HL-60 (cell line): ENCODE results near the gene NFATC1.

Experiments used
- DNase-seq, 2 experiments: peaks; one replicate each; pipeline ENCODE4 v3.0.0-alpha.2; 2010 to 2020; ENCODE audit warnings: low read depth in 1 of 2, low spot score in 1 of 2
- H3K27ac ChIP-seq: fragments of 250-450 bp; sonication (Bioruptor Pico); replicated peaks from 2 replicates; pipeline ENCODE4 v1.5.1; 2020; ENCODE audit warnings: mild to moderate bottlenecking, moderate library complexity
- H3K27me3 ChIP-seq: fragments of 250-450 bp; sonication (Bioruptor Pico); 2 replicates; pipeline ENCODE4 v1.5.1; 2021; ENCODE audit warnings: mild to moderate bottlenecking, moderate library complexity; ENCODE audit not compliant: insufficient read depth, poor library complexity, severe bottlenecking
- H3K4me3 ChIP-seq: replicated peaks from 2 replicates; pipeline ENCODE4 v1.5.1; 2011; ENCODE audit warnings: mild to moderate bottlenecking, control low read depth, low read length; ENCODE audit not compliant: insufficient read depth
- GABPA ChIP-seq: IDR thresholded peaks from 2 replicates; pipeline ENCODE4 v1.6.1; 2012; ENCODE audit warnings: low read depth
- POLR2AphosphoS5 ChIP-seq: IDR thresholded peaks from 2 replicates; pipeline ENCODE4 v1.6.1; 2012; ENCODE audit warnings: low read depth
- REST ChIP-seq: IDR thresholded peaks from 2 replicates; pipeline ENCODE4 v1.6.1; 2012; ENCODE audit warnings: low read depth; ENCODE audit not compliant: insufficient replicate concordance
- SPI1 ChIP-seq: IDR thresholded peaks from 2 replicates; pipeline ENCODE4 v1.6.1; 2012; ENCODE audit warnings: low read depth, mild to moderate bottlenecking, borderline replicate concordance
- TF ChIP-seq, protein P1 (sequence below): IDR thresholded peaks from one replicate; pipeline ENCODE4 v1.5.1; 2011; ENCODE audit warnings: low read length, control low read depth, inconsistent platforms; ENCODE audit not compliant: insufficient read depth

Gene NFATC1

GRCh38 chr18:79489051-79489898, 93.5 kb downstream of the NFATC1 start:
- no peak for TF ChIP-seq POLR2AphosphoS5
- no peak for TF ChIP-seq SPI1
- TF ChIP-seq GABPA, result no peak
- TF ChIP-seq, protein P1, sequence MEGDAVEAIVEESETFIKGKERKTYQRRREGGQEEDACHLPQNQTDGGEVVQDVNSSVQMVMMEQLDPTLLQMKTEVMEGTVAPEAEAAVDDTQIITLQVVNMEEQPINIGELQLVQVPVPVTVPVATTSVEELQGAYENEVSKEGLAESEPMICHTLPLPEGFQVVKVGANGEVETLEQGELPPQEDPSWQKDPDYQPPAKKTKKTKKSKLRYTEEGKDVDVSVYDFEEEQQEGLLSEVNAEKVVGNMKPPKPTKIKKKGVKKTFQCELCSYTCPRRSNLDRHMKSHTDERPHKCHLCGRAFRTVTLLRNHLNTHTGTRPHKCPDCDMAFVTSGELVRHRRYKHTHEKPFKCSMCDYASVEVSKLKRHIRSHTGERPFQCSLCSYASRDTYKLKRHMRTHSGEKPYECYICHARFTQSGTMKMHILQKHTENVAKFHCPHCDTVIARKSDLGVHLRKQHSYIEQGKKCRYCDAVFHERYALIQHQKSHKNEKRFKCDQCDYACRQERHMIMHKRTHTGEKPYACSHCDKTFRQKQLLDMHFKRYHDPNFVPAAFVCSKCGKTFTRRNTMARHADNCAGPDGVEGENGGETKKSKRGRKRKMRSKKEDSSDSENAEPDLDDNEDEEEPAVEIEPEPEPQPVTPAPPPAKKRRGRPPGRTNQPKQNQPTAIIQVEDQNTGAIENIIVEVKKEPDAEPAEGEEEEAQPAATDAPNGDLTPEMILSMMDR, result no peak
- no peak for TF ChIP-seq REST
- Histone ChIP-seq H3K27me3 (no peaks in the 10 kb centered on the region), H3K4me3 (no peak overlapping the region), H3K27ac (no peak overlapping the region)
- DNase-seq, result no peak

DNA sequence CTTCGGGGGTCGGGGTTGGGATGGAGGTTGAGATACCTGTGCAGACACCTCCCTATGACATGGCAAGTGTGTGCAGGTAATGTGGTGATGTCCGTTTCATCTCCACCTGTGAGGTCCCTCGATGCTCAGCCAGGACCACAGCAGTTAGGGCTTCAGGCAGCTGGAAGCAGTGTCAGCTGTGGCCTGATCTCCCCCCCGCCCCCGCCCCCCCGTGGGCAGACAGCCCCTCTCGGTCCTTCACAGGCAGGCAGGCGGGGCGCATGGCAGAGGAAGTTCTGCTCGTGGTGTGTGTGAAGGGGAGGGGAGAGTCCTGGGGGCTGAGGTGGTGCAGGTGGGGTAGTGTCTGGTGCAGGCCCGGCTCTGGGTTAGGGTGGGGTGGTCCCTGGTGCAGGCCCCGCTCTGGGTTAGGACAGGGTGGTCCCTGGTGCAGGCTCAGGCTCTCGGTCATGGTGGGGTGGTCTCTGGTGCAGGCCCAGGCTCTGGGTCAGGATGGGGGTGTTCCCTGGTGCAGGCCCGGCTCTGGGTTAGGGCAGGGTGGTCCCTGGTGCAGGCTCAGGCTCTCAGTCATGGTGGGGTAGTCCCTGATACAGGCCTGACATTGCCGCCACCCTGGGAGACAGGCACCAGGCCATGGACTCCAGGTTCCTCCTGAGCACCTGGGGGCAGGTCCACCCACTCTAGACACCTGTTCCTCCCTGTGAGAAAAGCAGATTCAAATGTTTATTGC, 94.3 kb downstream of the NFATC1 start:
- Histone ChIP-seq H3K27ac (no peak overlapping the region), H3K27me3 (no peaks in the 10 kb centered on the region)
- no peak for DNase-seq

More for the DNA sequence above, 94.3 kb downstream of the NFATC1 start:
- no peak for TF ChIP-seq REST
- TF ChIP-seq SPI1, result no peak
- TF ChIP-seq GABPA, result no peak
- TF ChIP-seq POLR2AphosphoS5, result no peak
- TF ChIP-seq, protein P1, result no peak
- no peak overlapping the region for H3K4me3 ChIP-seq
